SU-DHL-6 (cell line): ENCODE results near the gene DGKA.

Source experiments
- H2AFZ ChIP-seq: fragments of 200-600 bp; sonication (generic); 2 replicates; pipeline ENCODE4 v1.6.1; 2014; ENCODE audit warnings: low read depth, mild to moderate bottlenecking, moderate library complexity, mixed read lengths, antibody characterized with exemption, low read length; ENCODE audit not compliant: severe bottlenecking
- H3F3A ChIP-seq: fragments of 200-600 bp; shearing (Covaris generic); 2 replicates; pipeline ENCODE4 v1.6.0; 2016; ENCODE audit warnings: antibody characterized with exemption, mild to moderate bottlenecking; ENCODE audit not compliant: insufficient read depth
- H3K27ac ChIP-seq: fragments of 200-600 bp; sonication (generic); 2 replicates; pipeline ENCODE4 v1.5.1; 2016; ENCODE audit warnings: low read depth, mild to moderate bottlenecking, low read length, moderate library complexity, mixed read lengths
- H3K27me3 ChIP-seq: fragments of 200-600 bp; sonication (generic), shearing (Covaris generic); 2 replicates; pipeline ENCODE4 v1.6.0; 2014; ENCODE audit warnings: mild to moderate bottlenecking, low read length
- H3K36me3 ChIP-seq: fragments of 200-600 bp; sonication (generic); 2 replicates; pipeline ENCODE4 v1.6.1; 2014; ENCODE audit warnings: mild to moderate bottlenecking, low read length, mixed read lengths
- H3K4me2 ChIP-seq: fragments of 300-600, 200-600 bp; shearing (Covaris generic), sonication (generic); 2 replicates; pipeline ENCODE4 v1.6.0; 2014; ENCODE audit warnings: low read length, low read depth, mild to moderate bottlenecking; ENCODE audit not compliant: poor library complexity, severe bottlenecking
- H3K4me3 ChIP-seq: fragments of 200-600 bp; sonication (generic); 2 replicates; pipeline ENCODE4 v1.5.1; 2014; ENCODE audit warnings: antibody characterized with exemption, low read length, mild to moderate bottlenecking, mixed read lengths; ENCODE audit not compliant: insufficient read depth, poor library complexity, severe bottlenecking
- H3K79me2 ChIP-seq: fragments of 200-600 bp; sonication (generic); 2 replicates; pipeline ENCODE4 v1.6.1; 2014; ENCODE audit warnings: mild to moderate bottlenecking, low read length, moderate library complexity; ENCODE audit not compliant: insufficient read depth
- H3K9ac ChIP-seq: fragments of 200-600 bp; sonication (generic); 2 replicates; pipeline ENCODE4 v1.7.0; 2014; ENCODE audit warnings: mild to moderate bottlenecking, low read length
- H3K9me2 ChIP-seq: fragments of 200-600 bp; sonication (generic); replicated peaks from 2 replicates; pipeline ENCODE4 v1.6.1; 2014; ENCODE audit warnings: low read length; ENCODE audit not compliant: insufficient read depth
- H3K9me3 ChIP-seq: fragments of 200-600 bp; sonication (generic); 2 replicates; pipeline ENCODE4 v1.6.1; 2014; ENCODE audit warnings: low read length, mixed read lengths; ENCODE audit not compliant: insufficient read depth
- H4K20me1 ChIP-seq: fragments of 200-600 bp; sonication (generic); 2 replicates; pipeline ENCODE4 v1.6.1; 2014; ENCODE audit warnings: low read depth, mild to moderate bottlenecking, antibody characterized with exemption, low read length, moderate library complexity, mixed read lengths
- CTCF ChIP-seq: fragments of 200-600 bp; sonication (generic); IDR thresholded peaks from one replicate; pipeline ENCODE4 v1.5.1; 2017; ENCODE audit warnings: antibody characterized with exemption, mild to moderate bottlenecking, low read length, moderate library complexity; ENCODE audit not compliant: insufficient read depth, poor library complexity, severe bottlenecking
- EZH2phosphoT487 ChIP-seq: fragments of 200-600 bp; sonication (generic), shearing (Covaris generic); conservative IDR thresholded peaks from 2 replicates; pipeline ENCODE4 v1.6.1; 2018; ENCODE audit warnings: mild to moderate bottlenecking, antibody characterized with exemption, low read length, moderate library complexity, mixed read lengths

The DGKA gene

GRCh38 chr12:55955344-55955743, 24.4 kb downstream of the DGKA start:
- Histone ChIP-seq H3K9me2 (no peaks in the 10 kb centered on the region), H3K36me3 (no peaks in the 10 kb centered on the region), H3K79me2 (no peaks in the 10 kb centered on the region), H3K27ac (no peak overlapping the region), H3K4me3 (no peak overlapping the region), H4K20me1 (no peaks in the 10 kb centered on the region), H3F3A (no peaks in the 10 kb centered on the region), H3K9me3 (no peaks in the 10 kb centered on the region), H3K27me3 (no peaks in the 10 kb centered on the region), H3K4me2 (no peak overlapping the region), H2AFZ (no peak overlapping the region), H3K9ac (no peak overlapping the region)
- TF ChIP-seq EZH2phosphoT487 (no peak), CTCF (no peak)

GRCh38 chr12:55955800-55956508, 25.0 kb downstream of the DGKA start:
- H4K20me1 ChIP-seq: no peaks in the 10 kb centered on the region
- H3K9ac ChIP-seq: no peak overlapping the region
- H3K4me3 ChIP-seq: no peak overlapping the region
- no peak overlapping the region for H3K4me2 ChIP-seq
- H3K27me3 ChIP-seq: no peaks in the 10 kb centered on the region
- no peak overlapping the region for H2AFZ ChIP-seq
- H3K9me3 ChIP-seq: no peaks in the 10 kb centered on the region
- no peaks in the 10 kb centered on the region for H3K36me3 ChIP-seq
- no peak overlapping the region for H3K27ac ChIP-seq
- H3F3A ChIP-seq: no peaks in the 10 kb centered on the region
- no peaks in the 10 kb centered on the region for H3K79me2 ChIP-seq
- no peaks in the 10 kb centered on the region for H3K9me2 ChIP-seq
- TF ChIP-seq EZH2phosphoT487: no peak
- TF ChIP-seq CTCF: no peak

- no peak overlapping the region for H3K4me2 ChIP-seq
These were observed 26.3 kb downstream of the DGKA start for GRCh38 chr12:55957106-55957859.

More at GRCh38 chr12:55957106-55957859, 26.3 kb downstream of the DGKA start:
- Histone ChIP-seq H3K79me2 (no peaks in the 10 kb centered on the region), H4K20me1 (no peaks in the 10 kb centered on the region), H3K9ac (no peak overlapping the region), H3K36me3 (no peaks in the 10 kb centered on the region), H3K9me3 (no peaks in the 10 kb centered on the region), H3K27ac (no peak overlapping the region), H3K9me2 (no peaks in the 10 kb centered on the region), H2AFZ (no peak overlapping the region), H3F3A (no peaks in the 10 kb centered on the region), H3K4me3 (no peak overlapping the region), H3K27me3 (no peaks in the 10 kb centered on the region)
- TF ChIP-seq CTCF (no peak), EZH2phosphoT487 (no peak)
